SW 1271 (cell line): ENCODE measurements around the gene ATF6.

Experiments
- DNase-seq, 2 experiments: peaks; one replicate each; lab custom pipeline; 2025; lab: John Stamatoyannopoulos, UW

ATF6 gene

GRCh38 chr1:161966067-161966466, 199.9 kb downstream of the ATF6 start:
- DNase-seq: no peak

- no peak for DNase-seq
Measured at GRCh38 chr1:161970036-161970435, 203.9 kb downstream of the ATF6 start.

- DNase-seq: no peak
Measured at GRCh38 chr1:161970633-161971032, 204.5 kb downstream of the ATF6 start.

- no peak for DNase-seq
Measured at GRCh38 chr1:161972828-161973227, 206.7 kb downstream of the ATF6 start.

GRCh38 chr1:161973924-161974845, 208.1 kb downstream of the ATF6 start:
- no peak for DNase-seq

GRCh38 chr1:161978011-161978790, 212.1 kb downstream of the ATF6 start:
- no peak for DNase-seq

- no peak for DNase-seq
Measured at GRCh38 chr1:161981126-161981525, 215.0 kb downstream of the ATF6 start.

GRCh38 chr1:161981735-161982506, 215.8 kb downstream of the ATF6 start:
- DNase-seq: no peak

GRCh38 chr1:161982507-161982895, 216.4 kb downstream of the ATF6 start:
- DNase-seq: no peak

- DNase-seq: no peak
Measured at GRCh38 chr1:161982917-161983316, 216.8 kb downstream of the ATF6 start.

- DNase-seq: no peak
Measured at GRCh38 chr1:161983725-161984124, 217.6 kb downstream of the ATF6 start.

- DNase-seq: no peak
Measured at GRCh38 chr1:161985301-161985822, 219.2 kb downstream of the ATF6 start.

GRCh38 chr1:161986328-161986727, 220.2 kb downstream of the ATF6 start:
- no peak for DNase-seq

GRCh38 chr1:161987303-161987702, 221.2 kb downstream of the ATF6 start:
- no peak for DNase-seq

GRCh38 chr1:161987872-161988271, 221.8 kb downstream of the ATF6 start:
- DNase-seq: no peak

GRCh38 chr1:161988413-161988812, 222.3 kb downstream of the ATF6 start:
- no peak for DNase-seq

GRCh38 chr1:161989108-161989507, 223.0 kb downstream of the ATF6 start:
- no peak for DNase-seq

- DNase-seq: no peak
Measured at GRCh38 chr1:161989786-161990185, 223.7 kb downstream of the ATF6 start.

GRCh38 chr1:161993576-161993975, 227.5 kb downstream of the ATF6 start:
- no peak for DNase-seq

GRCh38 chr1:161994175-161994668, 228.1 kb downstream of the ATF6 start:
- no peak for DNase-seq

GRCh38 chr1:161997152-161997551, 231.0 kb downstream of the ATF6 start:
- DNase-seq: no peak

- no peak for DNase-seq
Measured at GRCh38 chr1:161998811-161999210, 232.7 kb downstream of the ATF6 start.
